Peyer's patch (tissue), 4 donors: ENCODE data around the gene JPT2.

Experiments
- POLR2A ChIP-seq, 2 donors: fragments of 450-650 bp; IDR thresholded peaks; one replicate each; pipeline ENCODE4 v1.5.1; 2017; ENCODE audit warnings: antibody characterized with exemption in 2 of 2, mild to moderate bottlenecking in 2 of 2, moderate library complexity in 2 of 2
- TF ChIP-seq, protein P1 (sequence below), 6 experiments: fragments of 450-650 bp in 4 of 6; fragments of 200-600 bp in 2 of 6; sonication (generic) in 1 of 6; IDR thresholded peaks; one replicate each; pipeline ENCODE4 v1.5.1; 2017 to 2019; ENCODE audit warnings: antibody characterized with exemption in 6 of 6, mild to moderate bottlenecking in 3 of 6, moderate library complexity in 1 of 6

- TF ChIP-seq, protein P1, sequence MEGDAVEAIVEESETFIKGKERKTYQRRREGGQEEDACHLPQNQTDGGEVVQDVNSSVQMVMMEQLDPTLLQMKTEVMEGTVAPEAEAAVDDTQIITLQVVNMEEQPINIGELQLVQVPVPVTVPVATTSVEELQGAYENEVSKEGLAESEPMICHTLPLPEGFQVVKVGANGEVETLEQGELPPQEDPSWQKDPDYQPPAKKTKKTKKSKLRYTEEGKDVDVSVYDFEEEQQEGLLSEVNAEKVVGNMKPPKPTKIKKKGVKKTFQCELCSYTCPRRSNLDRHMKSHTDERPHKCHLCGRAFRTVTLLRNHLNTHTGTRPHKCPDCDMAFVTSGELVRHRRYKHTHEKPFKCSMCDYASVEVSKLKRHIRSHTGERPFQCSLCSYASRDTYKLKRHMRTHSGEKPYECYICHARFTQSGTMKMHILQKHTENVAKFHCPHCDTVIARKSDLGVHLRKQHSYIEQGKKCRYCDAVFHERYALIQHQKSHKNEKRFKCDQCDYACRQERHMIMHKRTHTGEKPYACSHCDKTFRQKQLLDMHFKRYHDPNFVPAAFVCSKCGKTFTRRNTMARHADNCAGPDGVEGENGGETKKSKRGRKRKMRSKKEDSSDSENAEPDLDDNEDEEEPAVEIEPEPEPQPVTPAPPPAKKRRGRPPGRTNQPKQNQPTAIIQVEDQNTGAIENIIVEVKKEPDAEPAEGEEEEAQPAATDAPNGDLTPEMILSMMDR (IDR thresholded peaks at IDR 0.05): no peak
- no peak for TF ChIP-seq POLR2A (IDR thresholded peaks at IDR 0.05)
These were observed 8.4 kb upstream of the JPT2 start for GRCh38 chr16:1669698-1670097.
